Activated T-cell treated with anti-CD3 and anti-CD28 coated beads for 24 hours (primary cell): ENCODE results near the gene NOL4L.

Experiments used
- DNase-seq: peaks from one replicate; pipeline ENCODE4 v3.0.0-alpha.2; 2020; ENCODE audit warnings: low read depth

The NOL4L gene

GRCh38 chr20:32444474-32445220 is 140.5 kb downstream of the NOL4L start:
- no peak for DNase-seq

GRCh38 chr20:32443386-32443974 is 141.7 kb downstream of the NOL4L start:
- no peak for DNase-seq

GRCh38 chr20:32442630-32443373 is 142.3 kb downstream of the NOL4L start:
- DNase-seq = no peak

- DNase-seq = no peak
Measured at GRCh38 chr20:32441638-32442037, 143.5 kb downstream of the NOL4L start.

- DNase-seq = no peak
Measured at GRCh38 chr20:32440758-32441078, 144.4 kb downstream of the NOL4L start.

- DNase-seq = no peak
Measured at GRCh38 chr20:32440069-32440757, 144.9 kb downstream of the NOL4L start.

GRCh38 chr20:32439132-32439829 is 145.9 kb downstream of the NOL4L start:
- DNase-seq = peak; percentile 21

- DNase-seq = no peak
Measured at GRCh38 chr20:32438331-32438858, 146.7 kb downstream of the NOL4L start.

- no peak for DNase-seq
Measured at GRCh38 chr20:32437391-32438074, 147.6 kb downstream of the NOL4L start.

- DNase-seq = no peak
Measured at GRCh38 chr20:32436968-32437367, 148.2 kb downstream of the NOL4L start.

GRCh38 chr20:32436142-32436861 is 148.8 kb downstream of the NOL4L start:
- DNase-seq = no peak

- no peak for DNase-seq
Measured at GRCh38 chr20:32435449-32436107, 149.6 kb downstream of the NOL4L start.

GRCh38 chr20:32434434-32434833 is 150.7 kb downstream of the NOL4L start:
- no peak for DNase-seq

GRCh38 chr20:32433311-32434021 is 151.7 kb downstream of the NOL4L start:
- no peak for DNase-seq

GRCh38 chr20:32432277-32432676 is 152.9 kb downstream of the NOL4L start:
- DNase-seq = no peak

- DNase-seq = no peak
Measured at GRCh38 chr20:32431457-32431856, 153.7 kb downstream of the NOL4L start.

- no peak for DNase-seq
Measured at GRCh38 chr20:32429745-32430360, 155.3 kb downstream of the NOL4L start.

- DNase-seq = no peak
Measured at GRCh38 chr20:32429343-32429742, 155.8 kb downstream of the NOL4L start.

- DNase-seq = no peak
Measured at GRCh38 chr20:32427996-32428395, 157.1 kb downstream of the NOL4L start.
